ENCODE measurements around the gene IGFN1. TPM values are rescaled to one million over a fixed set of nuclear protein-coding genes. Genes with fewer than 3 reads are reported as not detected.

Gene IGFN1
- polyA plus RNA-seq, 4 donors, result 0.31 to 0.87 (median 0.52) TPM

DNA sequence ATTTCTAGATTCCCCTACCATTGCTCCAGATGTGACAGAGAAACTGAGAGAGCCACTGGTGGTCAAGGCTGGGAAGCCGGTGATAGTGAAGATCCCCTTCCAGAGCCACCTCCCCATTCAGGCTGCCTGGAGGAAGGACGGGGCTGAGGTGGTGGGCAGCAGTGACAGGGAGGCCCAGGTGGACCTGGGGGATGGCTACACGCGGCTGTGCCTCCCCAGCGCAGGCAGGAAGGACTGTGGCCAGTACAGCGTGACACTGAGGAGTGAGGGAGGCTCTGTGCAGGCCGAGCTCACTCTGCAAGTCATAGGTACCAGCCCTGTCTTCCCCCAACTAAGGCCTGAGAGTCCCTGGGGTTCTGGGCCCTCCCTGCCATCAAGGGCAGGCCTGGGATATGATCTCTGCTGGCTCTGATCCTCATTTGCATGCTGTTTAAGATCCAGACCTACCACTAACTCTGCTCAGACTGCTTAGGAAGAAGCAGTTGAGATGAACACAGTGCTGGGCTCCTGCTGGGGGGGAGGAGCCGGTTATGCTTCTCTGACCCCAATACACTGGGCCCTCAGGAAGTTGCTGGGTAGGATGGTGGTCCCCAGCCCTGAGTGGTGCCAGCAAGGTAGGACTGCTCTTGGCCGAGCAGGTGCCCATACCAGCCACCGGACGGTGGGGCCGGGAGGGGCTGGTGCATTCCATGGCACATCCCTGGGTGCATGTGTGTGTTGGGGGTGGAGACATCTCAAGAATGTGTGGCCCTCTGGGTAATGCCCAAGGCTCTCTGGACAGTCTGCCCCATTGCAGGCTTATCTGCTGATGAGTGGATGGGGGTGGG is 25.1 kb downstream of the IGFN1 start:
- DNase-seq (ENCODE audit: low read depth in 4 of 4, low spot score in 3 of 4), result no peak

DNA sequence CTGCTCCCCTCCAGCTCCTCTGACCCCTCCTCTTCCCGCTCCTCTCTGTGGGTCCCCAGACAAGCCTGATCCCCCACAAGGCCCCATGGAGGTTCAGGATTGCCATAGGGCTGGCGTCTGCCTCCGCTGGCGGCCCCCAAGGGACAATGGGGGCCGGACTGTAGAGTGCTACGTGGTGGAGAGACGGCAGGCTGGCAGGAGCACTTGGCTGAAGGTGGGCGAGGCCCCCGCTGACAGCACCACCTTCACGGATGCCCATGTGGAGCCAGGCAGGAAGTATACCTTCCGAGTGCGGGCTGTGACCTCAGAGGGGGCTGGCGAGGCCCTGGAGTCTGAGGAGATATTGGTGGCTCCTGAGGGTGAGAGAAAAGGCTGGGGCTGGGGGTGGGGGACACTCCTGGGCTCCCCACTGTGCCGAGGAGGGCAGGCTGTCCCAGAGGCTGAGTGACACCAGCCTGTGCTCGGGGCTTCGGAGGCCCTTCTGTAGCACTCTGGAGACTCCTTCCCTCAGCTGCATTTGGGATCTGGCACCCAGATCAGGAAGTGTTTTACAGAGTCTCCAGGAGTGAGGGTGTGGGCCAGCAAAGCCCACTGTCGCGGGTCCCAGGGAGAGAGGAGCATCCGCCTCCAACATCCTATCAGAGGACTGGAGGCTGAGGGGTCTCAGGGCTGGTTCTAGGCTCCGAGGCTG is 25.9 kb downstream of the IGFN1 start:
- DNase-seq (ENCODE audit: low read depth in 4 of 4, low spot score in 3 of 4), result no peak

DNA sequence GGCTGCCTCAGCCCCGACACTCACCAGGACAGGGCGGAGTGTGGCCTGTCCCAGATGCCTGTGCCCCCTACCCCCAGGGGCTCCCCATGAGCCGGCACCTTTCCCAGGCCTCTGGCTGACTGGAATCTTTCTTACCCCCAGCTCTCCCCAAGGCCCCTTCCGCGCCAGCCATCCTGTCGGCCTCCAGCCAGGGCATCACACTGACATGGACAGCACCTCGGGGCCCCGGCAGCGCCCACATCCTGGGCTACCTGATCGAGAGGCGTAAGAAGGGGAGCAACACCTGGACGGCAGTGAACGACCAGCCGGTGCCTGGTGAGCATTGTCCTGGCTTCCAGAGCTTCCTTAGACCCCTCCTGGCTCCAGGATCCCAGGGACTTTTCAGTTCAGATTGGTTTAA is 26.5 kb downstream of the IGFN1 start:
- DNase-seq (ENCODE audit: low read depth in 4 of 4, low spot score in 3 of 4), result no peak

GRCh38 chr1:201217851-201218250 is 27.2 kb downstream of the IGFN1 start:
- no peak for DNase-seq (ENCODE audit: low read depth in 4 of 4, low spot score in 3 of 4)

- no peak for DNase-seq (ENCODE audit: low read depth in 4 of 4, low spot score in 3 of 4)
Observed at GRCh38 chr1:201218409-201218808, 27.8 kb downstream of the IGFN1 start.

- DNase-seq (ENCODE audit: low read depth in 4 of 4, low spot score in 3 of 4), result no peak
Observed at GRCh38 chr1:201219481-201220387, 29.1 kb downstream of the IGFN1 start.

GRCh38 chr1:201220388-201220715 is 29.7 kb downstream of the IGFN1 start:
- no peak for DNase-seq (ENCODE audit: low read depth in 4 of 4, low spot score in 3 of 4)

- DNase-seq (ENCODE audit: low read depth in 4 of 4, low spot score in 3 of 4), result no peak
Observed at GRCh38 chr1:201221201-201221846, 30.7 kb downstream of the IGFN1 start.

DNA sequence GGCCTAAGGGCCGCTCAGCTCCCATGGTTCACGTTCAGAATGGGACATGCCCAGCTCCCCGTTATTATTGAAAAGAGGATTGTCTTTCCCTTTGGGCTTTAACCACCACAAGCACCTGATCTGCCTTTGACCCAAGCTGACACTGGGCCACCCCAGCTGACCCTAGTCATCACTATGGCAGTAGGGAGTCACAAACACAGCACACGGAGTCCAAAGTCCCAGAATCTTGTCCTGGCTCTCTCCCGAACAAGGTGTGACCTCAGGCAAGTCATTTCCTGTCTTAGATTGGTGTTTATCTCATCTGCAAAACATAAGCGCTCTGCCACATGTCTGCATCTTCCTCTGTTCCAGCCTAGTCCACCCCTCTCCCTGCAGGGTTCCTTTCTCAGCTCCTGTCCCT is 31.5 kb downstream of the IGFN1 start:
- no peak for DNase-seq (ENCODE audit: low read depth in 4 of 4, low spot score in 3 of 4)

GRCh38 chr1:201223852-201224665 is 33.4 kb downstream of the IGFN1 start:
- DNase-seq (ENCODE audit: low read depth in 4 of 4, low spot score in 3 of 4), result no peak

DNA sequence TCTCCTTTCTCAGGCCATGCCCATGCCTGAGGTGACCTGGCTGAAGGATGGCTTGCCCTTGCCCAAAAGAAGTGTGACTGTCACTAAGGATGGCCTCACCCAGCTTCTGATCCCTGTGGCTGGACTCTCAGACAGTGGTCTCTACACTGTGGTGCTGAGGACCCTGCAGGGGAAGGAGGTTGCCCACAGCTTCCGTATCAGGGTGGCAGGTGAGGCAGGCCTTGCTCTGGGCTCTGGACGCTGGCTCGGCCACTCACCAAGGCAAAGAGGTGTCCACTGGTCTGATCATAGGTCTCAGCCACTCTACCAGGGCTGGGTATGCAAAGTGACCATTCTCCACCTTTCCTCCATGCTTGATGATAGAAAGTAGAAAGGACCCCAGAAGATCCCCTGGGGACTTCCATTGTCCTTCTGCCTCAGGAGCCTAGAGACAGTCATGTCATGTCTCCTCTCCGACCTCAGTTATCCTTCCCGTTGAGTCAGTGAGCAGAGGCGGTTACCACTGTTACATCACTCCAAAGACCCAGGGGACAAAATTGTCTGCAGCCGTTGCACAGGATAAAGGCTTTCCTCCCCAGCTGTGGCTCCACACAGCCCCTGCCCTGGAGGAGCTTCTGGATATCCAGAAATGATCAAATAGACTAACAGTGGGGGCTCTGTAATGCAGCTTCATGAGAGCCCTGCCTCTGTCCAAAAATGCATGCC is 34.2 kb downstream of the IGFN1 start:
- no peak for DNase-seq (ENCODE audit: low read depth in 4 of 4, low spot score in 3 of 4)

DNA sequence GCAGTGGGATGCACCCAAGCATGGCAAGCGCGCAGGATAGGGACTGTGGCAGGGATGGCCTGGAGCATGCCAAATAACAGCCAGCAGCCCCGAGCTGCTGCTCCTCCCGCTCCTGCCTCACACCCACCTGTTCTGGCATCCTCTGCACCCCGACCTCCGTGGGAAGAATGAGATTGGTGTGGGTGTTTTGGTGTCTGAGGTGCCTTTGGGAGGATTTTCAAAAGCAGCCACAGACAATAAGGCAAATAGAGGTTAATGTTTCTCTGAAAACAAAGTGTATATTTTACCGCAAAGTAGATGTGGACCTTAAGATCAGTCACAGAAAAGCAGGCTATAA is 35.5 kb downstream of the IGFN1 start:
- DNase-seq (ENCODE audit: low read depth in 4 of 4, low spot score in 3 of 4), result no peak

- no peak for DNase-seq (ENCODE audit: low read depth in 4 of 4, low spot score in 3 of 4)
Observed at GRCh38 chr1:201226859-201227488, 36.4 kb downstream of the IGFN1 start.

GRCh38 chr1:201228011-201228983 is 37.7 kb downstream of the IGFN1 start:
- no peak for DNase-seq (ENCODE audit: low read depth in 4 of 4, low spot score in 3 of 4)

GRCh38 chr1:201229095-201229494 is 38.5 kb downstream of the IGFN1 start:
- DNase-seq (ENCODE audit: low read depth in 4 of 4, low spot score in 3 of 4), result no peak

GRCh38 chr1:201229771-201230635 is 39.4 kb downstream of the IGFN1 start:
- no peak for DNase-seq (ENCODE audit: low read depth in 4 of 4, low spot score in 3 of 4)

DNA sequence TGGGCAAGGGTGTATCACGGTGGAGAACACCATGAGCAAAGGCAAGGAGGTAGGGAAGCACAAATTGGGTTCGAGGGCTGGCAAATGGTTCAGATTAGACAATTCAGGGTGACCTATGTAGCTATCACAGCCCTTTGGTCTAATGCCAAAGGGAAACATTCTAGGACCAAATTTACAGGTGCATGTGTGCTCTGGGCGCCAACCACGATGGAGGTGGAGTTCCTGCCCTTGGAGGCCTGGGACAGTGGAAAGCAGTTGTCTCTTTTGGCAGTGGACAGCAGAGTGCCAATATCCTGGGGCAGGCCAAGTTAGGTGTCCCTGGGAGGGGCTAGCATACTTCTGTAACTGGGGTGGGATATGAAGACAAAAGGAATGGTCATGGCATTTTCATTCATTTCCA is 40.1 kb downstream of the IGFN1 start:
- no peak for DNase-seq (ENCODE audit: low read depth in 4 of 4, low spot score in 3 of 4)
